Kidney (tissue), 14 donors: ENCODE results near the gene BRK1. TPM values are rescaled to one million over a fixed set of nuclear protein-coding genes. Genes with fewer than 3 reads are reported as not detected.
"Not testable (repeated sequence)": the region's sequence is repeated elsewhere in the genome, so short reads cannot be mapped to it uniquely, and the experiment has no call there.

Experiments used
- DNase-seq, 5 donors: peaks; one replicate each; pipeline ENCODE4 v3.0.0-alpha.2; 2013 to 2020
- FAIRE-seq: peaks from 2 replicates; lab custom pipeline; 2012; peaks lifted over from hg19 to GRCh38; lab: Jason Lieb, UNC
- H3K27ac ChIP-seq, 2 donors: one replicate each; pipeline ENCODE4 v1.7.0; 2013; ENCODE audit warnings: low read depth in 2 of 2, low read length in 2 of 2, inconsistent platforms in 1 of 2
- H3K27me3 ChIP-seq: one replicate; pipeline ENCODE4 v1.7.1; 2013; ENCODE audit warnings: low read length, inconsistent platforms; ENCODE audit not compliant: control insufficient read depth, insufficient read depth
- H3K36me3 ChIP-seq, 3 donors: one replicate each; pipeline versions ENCODE4 v1.7.0 to v1.7.1; 2013; ENCODE audit warnings: low read length in 3 of 3, control low read depth in 1 of 3, inconsistent platforms in 1 of 3; ENCODE audit not compliant: insufficient read depth in 3 of 3, control insufficient read depth in 2 of 3
- H3K4me1 ChIP-seq, 3 donors: one replicate each; pipeline versions ENCODE4 v1.7.0 to v1.7.1; 2013; ENCODE audit warnings: low read length in 3 of 3, inconsistent platforms in 1 of 3, low read depth in 1 of 3; ENCODE audit not compliant: control insufficient read depth in 2 of 3, insufficient read depth in 2 of 3
- H3K4me3 ChIP-seq, 3 donors: one replicate each; pipeline versions ENCODE4 v1.7.0 to v1.8.1; 2013; ENCODE audit warnings: low read length in 3 of 3, control low read depth in 1 of 3, inconsistent platforms in 1 of 3
- H3K9ac ChIP-seq, 3 donors: one replicate each; pipeline versions ENCODE4 v1.7.0 to v1.7.1; 2013; ENCODE audit warnings: low read length in 3 of 3, control low read depth in 1 of 3, inconsistent platforms in 1 of 3
- H3K9me3 ChIP-seq, 3 donors: one replicate each; pipeline versions ENCODE4 v1.7.0 to v1.7.1; 2013; ENCODE audit warnings: low read length in 3 of 3, control low read depth in 1 of 3, inconsistent platforms in 1 of 3; ENCODE audit not compliant: control insufficient read depth in 2 of 3, insufficient read depth in 1 of 3
- CTCF ChIP-seq: IDR thresholded peaks from 3 replicates; pipeline ENCODE4 v1.5.1; 2012; ENCODE audit warnings: mild to moderate bottlenecking, moderate library complexity, borderline replicate concordance; ENCODE audit not compliant: insufficient read depth; ENCODE audit errors: extremely low read depth
- intact Hi-C: fragments of 100-400 bp; cut with DNase I; formaldehyde crosslinking; loops from one replicate; pipeline ENCODE4 v1.11.1; 2022
- polyA plus RNA-seq: library from polyadenylated mRNA; stranded (reverse); fragments of 350-450 nt; fragmentation: Illumina TruSeq; extraction: RNeasy Lipid Tissue Mini Kit (QIAGEN cat#74804); gene quantifications from one replicate; pipeline ENCODE4 v1.2.3, GENCODE V29; 2014; ENCODE audit warnings: low read depth, low replicate concordance; ENCODE audit not compliant: insufficient read depth
- total RNA-seq: library from RNA; stranded (reverse); fragmentation: NEBNext Ultra II Directional; extraction: Animal tissue kit (Norgen Biotek cat#: 25700); gene quantifications from one replicate; pipeline ENCODE4 v1.2.1, GENCODE V29; 2021
- donor health status: control.
- donor health status: control.
- donor health status: control.
- donor health status: control.
- donor health status: control.
- donor health status: DM: yes; HTN: yes; CAD: no.
- donor health status: Normal renal cell carcinoma (clear cell type).

BRK1 gene
- total and polyA plus RNA-seq, 2 donors from 2014 or later: 130 to 308 TPM

GRCh38 chr3:10157031-10157430, 41.6 kb downstream of the BRK1 start:
- Histone ChIP-seq H3K4me3 (no peak overlapping the region), H3K36me3 (peaks cover 0 to 2% (median 0%) of the 10 kb centered on the region in 3 donors), H3K4me1 (no peaks in the 10 kb centered on the region), H3K9ac (no peak overlapping the region), H3K27ac (no peak overlapping the region), H3K27me3 (no peaks in the 10 kb centered on the region), H3K9me3 (no peaks in the 10 kb centered on the region)
- FAIRE-seq: no peak
- no peak for TF ChIP-seq CTCF
- intact Hi-C loops: no loop called here
- no peak for DNase-seq

- H3K27ac ChIP-seq, DNase-seq, intact Hi-C loops, H3K9me3 ChIP-seq, H3K27me3 ChIP-seq, H3K9ac ChIP-seq, H3K36me3 ChIP-seq, H3K4me3 ChIP-seq, H3K4me1 ChIP-seq, FAIRE-seq: not testable (repeated sequence)
Measured at GRCh38 chr3:10158555-10158954, 43.1 kb downstream of the BRK1 start.

GRCh38 chr3:10160346-10160745, 44.9 kb downstream of the BRK1 start:
- no peaks in the 10 kb centered on the region for H3K9me3 ChIP-seq
- no peak for TF ChIP-seq CTCF
- no peaks in the 10 kb centered on the region for H3K27me3 ChIP-seq
- no peak overlapping the region for H3K27ac ChIP-seq
- H3K4me3 ChIP-seq: no peak overlapping the region
- FAIRE-seq: no peak
- no peak overlapping the region for H3K9ac ChIP-seq
- no peaks in the 10 kb centered on the region for H3K4me1 ChIP-seq
- peak in 1 of 5 donors; percentile 16 for DNase-seq
- H3K36me3 ChIP-seq: no peaks in the 10 kb centered on the region
- intact Hi-C loops: no loop called here

- H3K9ac ChIP-seq: no peak overlapping the region
- H3K27ac ChIP-seq: no peak overlapping the region
- TF ChIP-seq CTCF: no peak
- H3K4me3 ChIP-seq: no peak overlapping the region
- peak in 1 of 5 donors; percentile 22 for DNase-seq
- H3K9me3 ChIP-seq: no peaks in the 10 kb centered on the region
- no peaks in the 10 kb centered on the region for H3K4me1 ChIP-seq
- H3K27me3 ChIP-seq: no peaks in the 10 kb centered on the region
- intact Hi-C loops: no loop called here
- no peaks in the 10 kb centered on the region for H3K36me3 ChIP-seq
- no peak for FAIRE-seq
Measured at GRCh38 chr3:10160925-10161324, 45.5 kb downstream of the BRK1 start.
